ENCODE measurements around the gene CDKL4.
"Not testable (repeated sequence)": the region's sequence is repeated elsewhere in the genome, so short reads cannot be mapped to it uniquely, and the experiment has no call there.

GRCh38 chr2:39197003-39197402 lies 46.8 kb downstream of the CDKL4 start:
- not testable (repeated sequence) for TF ChIP-seq POLR2AphosphoS5 (IDR thresholded peaks at IDR 0.05; ENCODE audit: borderline replicate concordance, low read depth, low read length); EZH2 (IDR thresholded peaks at IDR 0.05)
